Heart right ventricle (tissue), 16 donors: ENCODE results near the gene MAP3K15. TPM values are rescaled to one million over a fixed set of nuclear protein-coding genes. Genes with fewer than 3 reads are reported as not detected.
A peak's percentile ranks its signal among the peaks of the same experiment; 100 is the strongest.

Experiments
- ATAC-seq, 8 donors: fragments of 200-7000 bp; cut with Tn5 transposase; one replicate each; pipeline ENCODE4 v1.9.1; 2020; ENCODE audit warnings: mild to moderate bottlenecking in 8 of 8, moderate library complexity in 8 of 8, moderate number of reproducible peaks in 1 of 8
- DNase-seq, 2 donors: peaks; one replicate each; pipeline ENCODE4 v3.0.0-alpha.2; 2020
- H3K27ac ChIP-seq, 10 donors: fragments of 200-600 bp; sonication (generic) in 2 of 10; one replicate each; pipeline versions ENCODE4 v1.5.0 to v1.8.0; 2020 to 2022; ENCODE audit warnings: mild to moderate bottlenecking in 3 of 10
- H3K27me3 ChIP-seq, 7 donors: fragments of 200-600 bp; one replicate each; pipeline ENCODE4 v1.8.0; 2021 to 2022; ENCODE audit warnings: mild to moderate bottlenecking in 2 of 7
- H3K36me3 ChIP-seq, 9 donors: fragments of 200-600 bp; sonication (generic) in 1 of 9; one replicate each; pipeline versions ENCODE4 v1.5.0 to v1.8.0; 2020 to 2022; ENCODE audit warnings: mild to moderate bottlenecking in 2 of 9
- H3K4me1 ChIP-seq, 9 donors: fragments of 200-600 bp; sonication (generic) in 1 of 9; one replicate each; pipeline versions ENCODE4 v1.5.0 to v1.8.0; 2020 to 2022; ENCODE audit warnings: mild to moderate bottlenecking in 4 of 9
- H3K4me3 ChIP-seq, 10 donors: fragments of 200-600 bp; sonication (generic) in 2 of 10; one replicate each; pipeline versions ENCODE4 v1.5.0 to v1.8.0; 2020 to 2022; ENCODE audit warnings: mild to moderate bottlenecking in 7 of 10, moderate library complexity in 2 of 10
- H3K9me3 ChIP-seq, 11 donors: fragments of 200-600 bp in 10 of 11; sonication (generic) in 2 of 11; one replicate each; pipeline versions ENCODE4 v1.5.0 to v1.8.0; 2013 to 2022; ENCODE audit warnings: mild to moderate bottlenecking in 2 of 11, control low read depth in 1 of 11, moderate library complexity in 1 of 11
- WGBS, 2 donors: extraction: QIAGEN DNeasy Blood & Tissue Kit; methylation state at CpG; one replicate each; pipeline ENCODE4 v1.1.7; 2013; ENCODE audit warnings: inconsistent platforms in 1 of 2; 5-methylcytosine and 5-hydroxymethylcytosine counted together
- intact Hi-C, 10 donors: fragments of 100-400 bp; cut with DNase I; formaldehyde crosslinking; loops; one replicate each; pipeline versions ENCODE4 v1.11.1 to v1.14.2; 2022
- polyA plus RNA-seq, 2 donors: library from polyadenylated mRNA; stranded (reverse); fragments of 200-250 nt; gene quantifications; one replicate each; pipeline ENCODE4 v1.2.3, GENCODE V29; 2013
- total RNA-seq, 10 donors: library from RNA; stranded (reverse); fragmentation: NEBNext Ultra II Directional in 3 of 10; extraction: Animal tissue kit (Norgen Biotek cat#: 25700) in 3 of 10; gene quantifications; one replicate each; pipeline versions ENCODE4 v1.2.1 to v1.2.4, GENCODE V29; 2021 to 2023
- TF ChIP-seq, protein P1 (sequence below), 9 donors: fragments of 200-600 bp; sonication (generic) in 2 of 9; IDR thresholded peaks; one replicate each; pipeline versions ENCODE4 v1.5.0 to v1.8.0; 2021 to 2022; ENCODE audit warnings: antibody characterized with exemption in 9 of 9, mild to moderate bottlenecking in 5 of 9, moderate library complexity in 1 of 9
- donor health status: Arrhythmogenic right ventricular cardiomyopathy.
- donor health status: ischemic (EF 13 %, LVEDD 7.1; RV severe dilation, severe dysfunction).
- donor health status: healthy with polysubstance abuse.
- donor health status: DM: no; HTN: yes; CAD: no.
- donor health status: DM: no; HTN: no; CAD: no.
- donor health status: ischemic (EF 25% LVEDD 6.9; RV normal size, moderate dysfunction).
- donor health status: ischemic (EF 25% LVEDD 5.7; RV mildly dilated, moderate dysfunction).
- donor health status: healthy.
- donor health status: DM: yes; HTN: yes; CAD: no.
- donor health status: Ischemic cardiomyopathy.
- donor health status: ischemic (EF 35%, LVEDD 5.7; RV mildly dilated, moderate dysfunction).
- donor health status: nonischemic (EF 11% LVEDD 7.7; RV severe dilation, severe dysfunction).
- donor health status: DM: yes; HTN: yes; CAD: no.
- donor health status: PGD.
- donor health status: ischemic (EF 29% LVEDD 5.4; RV normal size, mild dysfunction).
- donor health status: nonischemic (EF 23%, LVEDD 6.1; RV moderate dilation, normal function).

Gene MAP3K15
- total and polyA plus RNA-seq, 12 donors: 0.13 to 0.23 (median 0.22) TPM; not detected in 9

DNA sequence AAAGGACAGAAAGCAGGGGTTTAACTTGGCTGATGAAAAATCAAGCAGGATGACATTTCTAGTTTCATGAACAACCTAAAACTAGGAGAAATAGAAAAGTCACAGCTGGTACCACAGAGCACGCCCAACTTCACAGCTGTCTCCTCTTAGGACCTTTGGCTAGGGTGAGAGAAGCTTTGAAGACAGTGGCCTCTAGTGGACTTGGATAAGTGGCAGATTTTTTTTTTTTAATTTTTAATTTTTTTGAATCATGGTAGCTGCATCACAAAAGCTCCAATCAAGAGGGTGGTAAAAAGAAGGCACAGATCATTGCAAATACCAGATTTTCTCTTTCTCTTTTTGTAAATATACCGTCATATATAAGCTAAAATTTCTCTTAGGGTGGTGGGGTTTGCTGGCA, 20.2 kb upstream of the MAP3K15 start:
- intact Hi-C loops: loop anchor here in 6 of 10 donors (1.0 to 10.0 kb wide), 4 partner anchors 151 to 163 kb away; no protein-coding TSS in a partner anchor
- Histone ChIP-seq H3K4me1 (no peaks in the 10 kb centered on the region), H3K4me3 (no peak overlapping the region), H3K27me3 (peaks cover 0 to 7% (median 0%) of the 10 kb centered on the region in 7 donors), H3K27ac (no peak overlapping the region), H3K36me3 (peaks cover 0 to 38% (median 0%) of the 10 kb centered on the region in 9 donors), H3K9me3 (no peaks in the 10 kb centered on the region)
- ATAC-seq: peak in 1 of 8 donors; percentile 51
- 82 to 87% methylated on average over 2 of the region's 2 CpGs for WGBS, 2 donors
- TF ChIP-seq, protein P1, sequence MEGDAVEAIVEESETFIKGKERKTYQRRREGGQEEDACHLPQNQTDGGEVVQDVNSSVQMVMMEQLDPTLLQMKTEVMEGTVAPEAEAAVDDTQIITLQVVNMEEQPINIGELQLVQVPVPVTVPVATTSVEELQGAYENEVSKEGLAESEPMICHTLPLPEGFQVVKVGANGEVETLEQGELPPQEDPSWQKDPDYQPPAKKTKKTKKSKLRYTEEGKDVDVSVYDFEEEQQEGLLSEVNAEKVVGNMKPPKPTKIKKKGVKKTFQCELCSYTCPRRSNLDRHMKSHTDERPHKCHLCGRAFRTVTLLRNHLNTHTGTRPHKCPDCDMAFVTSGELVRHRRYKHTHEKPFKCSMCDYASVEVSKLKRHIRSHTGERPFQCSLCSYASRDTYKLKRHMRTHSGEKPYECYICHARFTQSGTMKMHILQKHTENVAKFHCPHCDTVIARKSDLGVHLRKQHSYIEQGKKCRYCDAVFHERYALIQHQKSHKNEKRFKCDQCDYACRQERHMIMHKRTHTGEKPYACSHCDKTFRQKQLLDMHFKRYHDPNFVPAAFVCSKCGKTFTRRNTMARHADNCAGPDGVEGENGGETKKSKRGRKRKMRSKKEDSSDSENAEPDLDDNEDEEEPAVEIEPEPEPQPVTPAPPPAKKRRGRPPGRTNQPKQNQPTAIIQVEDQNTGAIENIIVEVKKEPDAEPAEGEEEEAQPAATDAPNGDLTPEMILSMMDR (IDR thresholded peaks at IDR 0.05): peak in 5 of 9 donors; percentile 21 to 43 (median 26)
- DNase-seq: no peak

DNA sequence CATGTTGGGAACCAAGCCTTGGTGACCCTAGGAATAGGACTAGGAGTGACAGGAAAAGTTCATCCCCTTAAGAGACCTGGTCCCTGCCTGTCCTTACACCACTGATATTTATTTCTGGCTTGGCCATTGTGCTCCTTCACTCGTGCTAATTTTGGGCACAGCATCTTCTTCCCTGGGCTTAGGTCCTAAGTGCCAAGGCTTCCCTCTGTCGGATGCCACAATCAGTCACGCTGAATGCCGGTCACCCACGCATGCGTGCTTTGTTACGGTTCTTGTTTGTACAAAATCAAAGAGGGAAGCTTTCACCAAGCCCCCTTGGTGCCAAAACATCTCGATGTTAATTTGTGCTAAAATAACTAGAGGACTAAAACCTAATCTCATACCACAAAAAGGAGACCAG, 17.4 kb upstream of the MAP3K15 start:
- WGBS, 2 donors: 39 to 70% methylated on average over 8 of the region's 8 CpGs
- intact Hi-C loops: loop anchor here in 5 of 10 donors (2.0 to 10.0 kb wide), 3 partner anchors 148 to 158 kb away; no protein-coding TSS in a partner anchor
- ATAC-seq (peak in 5 of 8 donors; percentile 45 to 83 (median 61)), DNase-seq (peak in 1 of 2 donors; percentile 6)
- H3K9me3 ChIP-seq: no peaks in the 10 kb centered on the region
- TF ChIP-seq, protein P1 (IDR thresholded peaks at IDR 0.05): no peak
- peaks cover 0 to 24% (median 0%) of the 10 kb centered on the region in 9 donors for H3K36me3 ChIP-seq
- no peak overlapping the region for H3K4me3 ChIP-seq
- H3K4me1 ChIP-seq: no peaks in the 10 kb centered on the region
- H3K27me3 ChIP-seq: peaks cover 0 to 7% (median 0%) of the 10 kb centered on the region in 7 donors
- H3K27ac ChIP-seq: no peak overlapping the region

DNA sequence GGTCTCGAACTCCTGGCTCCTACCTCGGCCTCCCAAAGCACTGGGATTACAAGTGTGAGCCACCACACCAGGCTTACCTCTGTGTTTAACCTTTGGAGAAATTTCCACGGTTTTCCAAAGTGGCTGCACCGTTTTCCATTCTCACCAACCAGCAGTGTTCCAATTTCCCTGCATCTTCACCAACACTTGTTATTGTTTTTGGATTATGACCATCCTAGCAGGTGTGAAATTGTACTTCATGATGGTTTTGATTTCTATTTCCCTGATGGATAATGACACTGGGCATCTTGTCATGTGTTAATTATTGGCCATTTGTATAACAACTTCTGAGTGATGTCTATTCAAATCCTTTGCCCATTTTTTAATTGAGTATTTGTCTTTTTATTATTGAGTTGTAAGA, 2.7 kb upstream of the MAP3K15 start:
- Histone ChIP-seq H3K36me3 (no peaks in the 10 kb centered on the region), H3K9me3 (peaks cover 0 to 5% (median 0%) of the 10 kb centered on the region in 11 donors), H3K4me1 (peaks cover 0 to 9% (median 0%) of the 10 kb centered on the region in 9 donors), H3K4me3 (no peak overlapping the region), H3K27ac (no peak overlapping the region), H3K27me3 (peaks cover 0 to 48% (median 7%) of the 10 kb centered on the region in 7 donors)
- ATAC-seq: no peak
- no peak for DNase-seq
- intact Hi-C loops: loop anchor here in 1 of 10 donors (10.0 kb wide), 1 partner anchor 133 kb away; no protein-coding TSS in a partner anchor
- 80 to 81% methylated on average over 4 of the region's 4 CpGs for WGBS, 2 donors
- TF ChIP-seq, protein P1 (IDR thresholded peaks at IDR 0.05): no peak

DNA sequence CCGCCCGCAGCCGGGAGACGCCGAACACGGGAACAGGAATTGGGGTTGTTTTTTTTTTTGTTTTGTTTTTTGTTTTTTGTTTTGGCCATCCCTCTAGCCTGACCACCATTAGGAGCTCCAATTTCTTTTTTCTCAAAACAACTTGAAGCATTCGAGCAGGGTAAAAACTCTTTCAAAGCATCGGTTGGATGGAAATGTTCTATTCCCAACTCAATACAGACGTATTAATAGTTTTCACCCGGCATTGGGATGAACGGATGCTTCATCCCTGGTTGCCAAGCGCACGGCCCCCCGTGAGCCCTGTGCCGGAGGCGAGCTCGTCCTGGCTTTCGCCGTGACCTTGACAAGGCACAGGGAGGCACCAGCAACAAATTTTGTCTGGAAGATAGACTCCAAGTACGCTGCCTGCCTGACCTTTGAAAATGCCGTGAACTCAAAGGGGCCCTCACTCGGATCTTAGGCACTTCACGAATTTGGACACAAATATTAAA, 352 bp upstream of the MAP3K15 start:
- ATAC-seq (no peak), DNase-seq (no peak)
- Histone ChIP-seq H3K4me3 (peak overlapping the region in 7 of 10 donors; percentile 22 to 41 (median 32)), H3K4me1 (peaks cover 0 to 9% (median 0%) of the 10 kb centered on the region in 9 donors), H3K36me3 (no peaks in the 10 kb centered on the region), H3K27me3 (peaks cover 0 to 48% (median 7%) of the 10 kb centered on the region in 7 donors), H3K9me3 (peaks cover 0 to 5% (median 0%) of the 10 kb centered on the region in 11 donors), H3K27ac (no peak overlapping the region)
- WGBS, 2 donors: 3% methylated on average over 17 to 23 of the region's 23 CpGs
- TF ChIP-seq, protein P1 (IDR thresholded peaks at IDR 0.05): peak in 4 of 9 donors; percentile 19 to 38 (median 30)
- intact Hi-C loops: loop anchor here in 1 of 10 donors (10.0 kb wide), 1 partner anchor 131 kb away; no protein-coding TSS in a partner anchor
